HG03280 (cell line): ENCODE data around the gene PHF21B.
"Not testable (repeated sequence)": the region's sequence is repeated elsewhere in the genome, so short reads cannot be mapped to it uniquely, and the experiment has no call there.

Experiments
- ATAC-seq: cut with Tn5 transposase; IDR thresholded peaks from one replicate; pipeline ENCODE4 v1.9.1; 2021; ENCODE audit warnings: mild to moderate bottlenecking, moderate library complexity; ENCODE audit not compliant: unreplicated experiment

PHF21B gene

DNA sequence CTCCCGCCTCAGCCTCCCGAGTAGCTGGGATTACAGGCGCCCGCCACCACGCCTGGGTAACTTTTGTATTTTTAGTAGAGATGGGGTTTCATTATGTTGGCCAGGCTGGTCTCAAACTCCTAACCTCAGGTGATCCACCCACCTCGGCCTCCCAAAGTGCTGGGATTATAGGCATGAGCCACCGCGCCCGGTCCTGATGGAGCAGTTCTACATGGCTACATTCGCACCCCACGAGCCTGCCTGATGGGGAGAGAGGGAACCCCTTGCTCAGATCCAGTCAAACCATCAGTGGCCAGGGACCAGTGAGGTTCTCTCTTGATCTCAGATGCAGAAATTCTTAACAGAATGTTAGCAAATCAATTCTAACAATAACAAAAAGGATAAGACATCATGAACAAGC lies 88.0 kb downstream of the PHF21B start:
- ATAC-seq: not testable (repeated sequence)

DNA sequence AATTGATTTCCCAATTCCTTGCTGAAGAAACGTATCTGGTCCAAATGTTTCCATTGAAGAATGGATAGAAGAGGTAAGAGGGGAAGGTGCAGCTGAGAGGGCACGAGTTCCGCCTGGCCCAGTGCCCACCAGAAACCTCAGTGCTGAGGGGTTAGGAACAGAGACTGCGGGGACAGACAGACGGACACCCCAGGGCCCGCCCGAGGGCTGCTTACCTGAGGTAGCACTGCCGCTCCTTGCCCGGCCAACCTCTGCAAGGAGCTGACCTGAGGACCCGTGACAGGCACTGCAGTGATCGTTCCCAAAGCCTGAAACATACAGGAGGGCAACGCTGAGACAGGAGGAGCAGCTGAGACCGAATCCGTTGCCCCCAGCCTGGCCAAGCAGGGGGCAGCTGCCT lies 89.6 kb downstream of the PHF21B start:
- ATAC-seq: no peak

DNA sequence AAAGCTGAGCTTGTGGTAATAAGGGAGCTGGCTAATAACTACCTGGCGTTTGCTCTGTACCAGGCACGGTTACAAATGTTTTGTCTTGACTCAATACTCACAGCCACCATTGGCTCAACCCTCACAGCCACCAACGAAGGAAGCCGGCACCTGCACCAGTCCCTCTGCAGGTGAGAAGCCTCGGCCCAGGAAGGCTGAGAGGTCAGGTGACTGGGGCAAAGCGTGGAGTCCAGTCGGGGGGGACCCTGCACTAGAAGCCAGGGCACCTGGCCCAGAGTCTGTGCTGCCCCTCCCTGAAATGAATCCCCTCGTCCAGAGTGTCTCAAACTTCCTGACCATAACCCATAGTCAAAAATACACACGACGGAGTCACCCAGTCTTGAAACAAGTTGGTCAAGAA lies 90.1 kb downstream of the PHF21B start:
- ATAC-seq: no peak

GRCh38 chr22:44918925-44919392 lies 90.8 kb downstream of the PHF21B start:
- ATAC-seq: no peak

GRCh38 chr22:44918166-44918924 lies 91.5 kb downstream of the PHF21B start:
- ATAC-seq: no peak

DNA sequence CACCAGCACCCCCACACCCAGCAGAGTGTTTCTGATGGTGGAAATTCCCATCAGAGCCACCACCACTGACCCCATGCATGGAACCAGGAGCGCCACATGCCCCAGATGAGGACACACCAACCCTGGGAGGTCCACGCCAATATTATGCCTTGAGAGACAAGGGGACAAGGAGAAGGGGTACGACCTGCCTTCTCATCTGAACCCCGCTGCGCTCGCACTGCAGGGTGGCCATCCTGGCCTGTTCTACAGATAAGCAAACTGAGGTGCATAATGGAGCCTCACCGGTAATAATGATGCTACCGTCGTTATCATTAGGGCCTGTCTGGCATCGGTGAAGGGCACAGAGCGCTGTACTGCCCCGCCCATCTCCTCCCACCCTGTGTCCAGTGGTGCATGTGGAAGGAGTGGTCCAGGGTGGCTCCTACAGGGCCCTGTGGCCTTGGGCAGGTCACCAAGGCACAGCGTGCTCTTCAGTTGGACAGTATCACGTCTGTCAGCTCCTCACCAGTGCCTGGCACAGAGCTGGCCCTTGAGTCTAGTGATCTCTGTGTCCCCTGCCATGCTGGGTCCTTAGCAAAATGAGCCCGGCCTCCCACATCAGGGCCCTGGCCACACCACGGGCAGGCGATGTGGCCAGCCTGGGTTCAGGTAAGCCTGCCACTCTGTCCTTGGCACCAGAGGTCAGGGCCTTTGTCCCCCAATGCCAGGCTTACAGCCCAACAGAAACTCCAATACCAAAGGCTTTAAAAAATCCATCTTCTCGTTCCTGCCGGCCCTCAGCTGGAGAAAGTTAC lies 92.2 kb downstream of the PHF21B start:
- ATAC-seq: no peak

- ATAC-seq: no peak
These were observed 93.2 kb downstream of the PHF21B start for GRCh38 chr22:44916281-44917231.

DNA sequence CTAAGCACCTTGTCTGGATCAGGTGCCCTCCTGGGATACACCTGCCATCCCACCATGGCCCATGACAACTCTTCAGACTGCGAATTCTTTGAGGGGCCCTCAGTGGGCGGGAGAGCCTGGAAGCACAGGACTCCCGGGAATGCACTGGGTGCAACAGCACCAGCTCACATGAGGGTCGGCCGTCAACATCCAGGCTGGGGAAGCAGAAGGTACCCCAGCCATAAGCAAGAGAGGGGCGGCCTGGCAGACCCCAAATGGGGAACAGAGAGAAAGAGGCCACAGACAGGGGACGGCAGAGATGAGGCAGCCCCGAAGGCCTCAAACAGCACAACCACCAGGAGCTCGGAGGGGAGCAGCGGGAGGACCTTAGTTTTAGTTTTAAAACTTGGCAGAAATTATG lies 94.4 kb downstream of the PHF21B start:
- no peak for ATAC-seq

GRCh38 chr22:44914026-44914721 lies 95.6 kb downstream of the PHF21B start:
- ATAC-seq: no peak

DNA sequence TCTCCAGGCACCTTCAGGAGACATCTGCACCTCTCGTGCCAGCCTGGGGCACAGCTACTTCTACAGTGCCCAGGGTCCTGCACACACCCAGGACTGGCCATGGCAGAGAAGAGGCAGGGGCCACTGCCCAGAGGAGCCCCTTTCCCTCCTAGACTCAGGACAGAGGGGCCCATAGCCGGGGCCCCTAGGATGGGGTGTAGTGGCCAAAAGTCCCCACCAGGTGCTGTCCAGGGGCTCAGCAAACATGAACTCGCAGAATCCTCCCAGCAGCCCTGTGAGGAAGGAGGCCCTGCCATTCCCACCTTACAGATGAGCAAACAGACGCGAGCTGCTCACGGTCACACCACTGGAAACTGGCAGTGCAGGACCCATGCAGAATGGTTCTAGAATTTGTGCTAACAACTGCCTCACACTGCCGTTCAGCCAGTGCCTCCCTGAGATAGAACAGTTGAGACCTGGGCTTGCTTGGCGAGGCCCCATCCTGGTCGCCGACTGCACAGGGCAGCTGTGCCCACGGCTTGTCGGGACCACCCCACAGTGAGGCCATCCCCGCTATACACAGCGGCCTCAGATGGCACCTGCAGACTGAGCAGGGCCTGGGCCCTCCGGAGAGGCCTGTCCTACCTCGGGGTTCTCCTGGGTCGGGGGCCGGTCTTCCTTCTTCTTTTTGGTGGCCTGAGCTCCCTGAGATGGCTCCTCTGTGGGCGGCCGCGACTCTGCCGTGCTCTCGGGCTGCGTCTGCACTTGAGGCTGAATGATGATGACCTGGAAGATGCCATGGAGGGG lies 96.4 kb downstream of the PHF21B start:
- ATAC-seq: no peak

GRCh38 chr22:44909241-44909640 lies 100.6 kb downstream of the PHF21B start:
- no peak for ATAC-seq

DNA sequence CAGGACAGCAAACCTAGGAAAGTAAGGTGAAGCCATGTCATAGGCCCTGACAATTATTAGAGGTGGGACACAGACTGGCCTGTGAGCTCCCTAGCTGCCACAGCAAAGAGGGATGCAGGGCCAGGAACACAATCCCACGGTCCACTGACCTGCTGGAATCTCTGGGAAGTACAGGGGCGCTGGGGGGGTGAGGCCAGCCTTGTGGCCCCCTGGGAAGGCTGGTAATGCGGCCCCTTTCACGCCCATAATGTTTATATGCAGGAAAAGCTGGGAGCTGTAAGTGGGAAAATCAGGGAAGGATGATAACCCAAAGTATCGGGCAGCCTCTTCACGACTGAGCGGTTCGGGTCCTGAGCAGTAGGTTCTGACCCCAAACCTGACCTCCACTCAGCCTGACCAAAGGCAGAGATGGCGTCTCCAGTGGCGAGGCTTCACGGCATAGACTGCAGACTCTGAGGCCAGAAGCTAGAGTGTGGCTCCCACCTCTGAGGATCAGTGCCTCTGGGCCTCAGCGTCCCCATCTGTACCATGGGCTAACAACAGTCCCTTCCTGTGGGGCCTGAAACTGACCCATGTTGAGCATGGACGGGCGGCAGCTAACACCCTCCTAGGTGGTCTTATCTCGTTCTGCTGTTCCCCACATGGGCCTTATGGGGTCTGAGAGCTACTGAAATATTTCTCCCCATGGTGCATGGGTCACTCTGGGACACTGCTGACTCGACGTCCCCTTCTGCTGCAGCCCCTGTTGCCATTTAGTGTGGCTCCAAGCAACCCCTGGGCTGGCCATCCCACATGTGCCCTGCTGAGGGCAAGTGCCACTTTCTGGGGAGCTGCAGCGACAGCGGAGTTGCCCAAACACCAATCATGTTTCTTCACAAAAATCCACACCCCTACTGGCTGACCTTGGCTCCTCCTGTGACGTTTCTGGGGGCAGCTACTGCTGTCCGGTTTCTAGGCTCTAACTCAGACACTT lies 101.8 kb downstream of the PHF21B start:
- no peak for ATAC-seq

- ATAC-seq: no peak
These were observed 102.7 kb downstream of the PHF21B start for GRCh38 chr22:44906999-44907644.

DNA sequence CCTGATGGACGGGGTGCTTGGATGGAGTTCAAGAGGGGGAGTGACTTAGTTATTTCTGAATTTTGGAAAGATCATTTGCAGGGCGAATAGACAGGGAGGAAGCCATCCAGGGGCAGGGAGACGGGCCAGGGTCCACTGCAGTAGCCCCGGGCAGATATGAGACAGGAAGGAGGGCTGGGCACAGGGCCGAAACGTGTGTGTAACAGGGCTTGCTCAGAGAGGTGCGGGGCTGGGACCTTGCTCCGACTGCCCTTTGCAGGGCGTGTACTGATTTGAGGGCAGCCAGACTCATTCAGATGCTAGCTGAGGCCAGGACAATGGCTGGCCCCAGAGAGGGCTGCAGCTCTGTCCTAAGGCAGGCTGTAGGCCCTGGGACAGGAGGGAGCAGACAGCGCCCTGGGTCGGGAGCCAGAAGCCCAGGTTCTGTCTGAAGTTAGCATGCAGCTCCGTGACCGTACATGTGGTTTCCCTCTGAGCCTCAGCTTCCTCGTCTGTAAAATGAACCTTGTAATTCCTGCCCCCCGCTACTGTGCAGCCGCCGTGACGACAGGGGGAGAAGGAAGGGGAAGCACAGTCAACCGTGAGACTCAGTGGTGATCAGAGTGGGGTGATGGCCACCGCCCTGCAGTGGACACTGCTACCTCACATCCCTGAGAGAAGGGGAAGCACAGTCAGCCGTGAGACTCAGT lies 103.4 kb downstream of the PHF21B start:
- ATAC-seq: no peak

- ATAC-seq: not testable (repeated sequence)
These were observed 105.2 kb downstream of the PHF21B start for GRCh38 chr22:44904492-44905152.

- ATAC-seq: not testable (repeated sequence)
These were observed 106.6 kb downstream of the PHF21B start for GRCh38 chr22:44903164-44903563.

DNA sequence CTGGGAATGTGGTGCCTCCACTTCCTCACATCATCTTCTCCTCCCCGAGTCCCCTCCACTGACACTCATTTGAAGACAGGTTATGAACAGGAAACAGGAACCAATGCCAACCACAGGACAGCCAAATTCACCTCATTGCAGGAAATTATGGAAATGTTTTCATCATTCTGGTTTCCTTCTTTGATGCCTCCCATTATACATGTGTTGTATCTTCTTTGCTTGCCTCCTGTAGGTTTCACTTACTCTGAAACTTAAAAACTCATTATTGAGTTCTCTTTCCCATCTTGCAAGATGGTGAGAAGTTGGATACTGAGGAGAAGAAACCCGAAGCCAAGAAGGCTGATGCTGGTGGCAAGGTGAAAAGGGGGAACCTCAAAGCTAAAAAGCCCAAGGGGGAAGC lies 108.5 kb downstream of the PHF21B start:
- no peak for ATAC-seq
